ENCODE measurements around the gene F12.
"Not testable (repeated sequence)": the region's sequence is repeated elsewhere in the genome, so short reads cannot be mapped to it uniquely, and the experiment has no call there.

Gene F12

DNA sequence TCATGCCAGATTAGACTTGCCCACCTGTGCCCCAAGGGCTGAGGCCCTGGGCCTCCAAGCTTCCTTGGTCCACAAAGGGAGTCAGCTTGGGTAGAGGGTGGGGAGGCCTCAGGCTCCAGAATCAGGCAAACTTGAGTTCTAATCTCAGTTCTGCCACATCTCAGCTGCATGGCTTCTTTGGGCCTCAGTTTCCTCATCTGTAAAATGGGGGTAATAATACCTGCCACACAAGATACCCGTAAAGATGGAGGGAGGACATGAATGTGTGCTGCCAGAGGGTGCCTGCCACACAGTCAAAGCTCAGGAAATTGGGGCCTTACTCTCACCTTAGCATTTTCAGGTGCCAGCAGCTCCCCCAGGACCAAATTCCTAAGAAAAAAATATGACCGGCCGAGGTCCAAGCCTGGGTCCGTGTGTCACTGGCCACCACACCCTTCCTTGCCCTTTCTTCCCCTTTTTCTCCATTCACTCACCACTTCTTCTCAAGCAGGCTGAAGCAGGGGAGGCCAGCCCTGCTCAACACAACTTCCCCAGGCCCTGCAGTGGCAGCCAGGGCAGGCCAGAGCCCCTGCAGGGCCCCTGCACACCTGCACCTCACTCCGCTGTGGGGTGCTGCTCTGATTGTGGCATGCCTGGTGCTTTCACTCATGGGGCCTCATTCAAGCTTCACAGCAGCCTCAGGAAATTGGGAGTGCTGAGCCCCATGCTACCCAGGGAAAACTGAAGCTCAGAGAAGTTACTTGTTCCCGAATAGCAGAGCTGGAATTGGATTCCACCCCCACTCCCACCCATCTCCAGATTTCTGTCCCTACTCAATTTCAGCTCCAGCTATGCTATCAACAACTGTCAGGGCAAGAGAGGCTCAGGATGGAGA is 47.7 kb downstream of the F12 start:
- Histone ChIP-seq H3K27ac (no peak overlapping the region), H2AFZ (no peak overlapping the region)

DNA sequence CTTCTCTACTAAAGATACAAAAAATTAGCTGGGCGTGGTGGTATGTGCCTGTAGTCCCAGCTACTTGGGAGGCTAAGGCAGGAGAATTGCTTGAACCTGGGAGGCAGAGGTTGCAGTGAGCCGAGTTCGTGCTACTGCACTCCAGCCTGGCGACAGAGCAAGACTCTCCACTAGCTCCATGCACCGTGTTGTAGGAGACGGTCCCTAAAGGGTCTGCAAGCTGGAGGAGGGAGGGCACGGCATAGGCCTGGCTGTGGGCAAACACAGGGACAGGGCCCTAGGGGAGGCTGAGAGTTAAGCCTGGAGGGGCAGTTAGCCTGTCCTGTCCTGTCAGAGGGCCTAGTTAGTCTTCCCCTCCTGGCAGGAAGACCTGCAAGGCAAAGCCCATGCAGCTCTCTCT is 48.6 kb downstream of the F12 start:
- H3K9ac ChIP-seq; H3K27me3 ChIP-seq (ENCODE audit: control insufficient read depth, insufficient read depth, low read length); H3K79me2 ChIP-seq; H3K27ac ChIP-seq; H3K9me3 ChIP-seq (ENCODE audit: control insufficient read depth, low read length); H2AFZ ChIP-seq; H3K36me3 ChIP-seq (ENCODE audit: control insufficient read depth, insufficient read depth, low read length); H3K4me3 ChIP-seq (ENCODE audit: low read depth, low read length); H3K4me1 ChIP-seq; H3K4me2 ChIP-seq (ENCODE audit: low read length): not testable (repeated sequence)

More for the DNA sequence above, 47.7 kb downstream of the F12 start:
- Histone ChIP-seq H3K27me3 (ENCODE audit: control insufficient read depth, insufficient read depth, low read length) (no peaks in the 10 kb centered on the region), H3K4me3 (ENCODE audit: low read depth, low read length) (no peak overlapping the region), H3K9me3 (ENCODE audit: control insufficient read depth, low read length) (no peaks in the 10 kb centered on the region), H3K4me2 (ENCODE audit: low read length) (no peak overlapping the region), H3K79me2 (no peaks in the 10 kb centered on the region), H3K9ac (no peak overlapping the region), H3K4me1 (peaks cover 12% of the 10 kb centered on the region), H3K36me3 (ENCODE audit: control insufficient read depth, insufficient read depth, low read length) (no peaks in the 10 kb centered on the region)
- TF ChIP-seq, protein P1, sequence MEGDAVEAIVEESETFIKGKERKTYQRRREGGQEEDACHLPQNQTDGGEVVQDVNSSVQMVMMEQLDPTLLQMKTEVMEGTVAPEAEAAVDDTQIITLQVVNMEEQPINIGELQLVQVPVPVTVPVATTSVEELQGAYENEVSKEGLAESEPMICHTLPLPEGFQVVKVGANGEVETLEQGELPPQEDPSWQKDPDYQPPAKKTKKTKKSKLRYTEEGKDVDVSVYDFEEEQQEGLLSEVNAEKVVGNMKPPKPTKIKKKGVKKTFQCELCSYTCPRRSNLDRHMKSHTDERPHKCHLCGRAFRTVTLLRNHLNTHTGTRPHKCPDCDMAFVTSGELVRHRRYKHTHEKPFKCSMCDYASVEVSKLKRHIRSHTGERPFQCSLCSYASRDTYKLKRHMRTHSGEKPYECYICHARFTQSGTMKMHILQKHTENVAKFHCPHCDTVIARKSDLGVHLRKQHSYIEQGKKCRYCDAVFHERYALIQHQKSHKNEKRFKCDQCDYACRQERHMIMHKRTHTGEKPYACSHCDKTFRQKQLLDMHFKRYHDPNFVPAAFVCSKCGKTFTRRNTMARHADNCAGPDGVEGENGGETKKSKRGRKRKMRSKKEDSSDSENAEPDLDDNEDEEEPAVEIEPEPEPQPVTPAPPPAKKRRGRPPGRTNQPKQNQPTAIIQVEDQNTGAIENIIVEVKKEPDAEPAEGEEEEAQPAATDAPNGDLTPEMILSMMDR (IDR thresholded peaks at IDR 0.05) = no peak

DNA sequence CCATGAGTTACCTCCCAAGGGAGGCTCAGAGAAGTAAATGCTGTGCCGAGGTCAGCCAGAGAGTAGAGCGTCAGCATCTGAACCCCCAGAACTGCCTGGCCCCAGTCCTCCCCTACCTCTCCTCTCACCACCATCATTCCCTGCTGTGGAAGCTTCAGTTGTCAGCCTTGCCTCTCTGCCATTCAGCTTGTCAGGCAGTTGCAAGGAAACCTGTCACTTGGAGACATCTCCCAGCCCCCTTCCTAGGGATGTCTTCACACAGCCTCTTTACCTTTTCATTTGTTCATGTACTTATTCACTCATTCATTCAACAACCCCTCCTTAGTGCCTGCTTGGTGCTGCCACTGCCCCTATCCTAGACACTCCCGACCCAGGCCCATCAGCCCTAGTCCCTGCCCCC is 49.5 kb downstream of the F12 start:
- Histone ChIP-seq H3K9ac (no peak overlapping the region), H3K36me3 (ENCODE audit: control insufficient read depth, insufficient read depth, low read length) (no peaks in the 10 kb centered on the region), H3K4me1 (no peaks in the 10 kb centered on the region), H3K27ac (no peak overlapping the region), H3K9me3 (ENCODE audit: control insufficient read depth, low read length) (no peaks in the 10 kb centered on the region), H3K4me2 (ENCODE audit: low read length) (no peak overlapping the region), H2AFZ (no peak overlapping the region), H3K27me3 (ENCODE audit: control insufficient read depth, insufficient read depth, low read length) (no peaks in the 10 kb centered on the region), H3K79me2 (no peaks in the 10 kb centered on the region), H3K4me3 (ENCODE audit: low read depth, low read length) (no peak overlapping the region)
- TF ChIP-seq, protein P1 (IDR thresholded peaks at IDR 0.05) = no peak

DNA sequence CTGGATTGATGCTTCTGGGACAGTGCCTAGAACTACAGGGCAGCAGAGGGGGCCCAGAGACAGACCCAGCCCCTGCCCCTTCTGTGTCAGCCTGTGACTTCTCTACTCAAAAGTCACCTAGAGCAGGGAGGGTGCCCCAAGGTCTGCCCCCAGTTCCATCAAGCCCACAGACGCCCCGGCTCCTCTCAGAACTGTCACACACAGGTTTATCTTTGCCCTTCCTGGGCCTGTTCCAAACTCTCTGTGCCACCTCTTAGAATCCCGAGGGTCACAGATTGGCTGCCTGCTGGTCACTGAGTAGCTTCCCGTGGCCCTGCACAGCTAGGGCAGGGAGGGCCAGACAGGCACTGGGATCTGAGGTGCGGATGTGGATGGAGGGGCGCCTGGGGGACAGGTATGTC is 49.9 kb downstream of the F12 start:
- no peaks in the 10 kb centered on the region for H3K4me1 ChIP-seq

DNA sequence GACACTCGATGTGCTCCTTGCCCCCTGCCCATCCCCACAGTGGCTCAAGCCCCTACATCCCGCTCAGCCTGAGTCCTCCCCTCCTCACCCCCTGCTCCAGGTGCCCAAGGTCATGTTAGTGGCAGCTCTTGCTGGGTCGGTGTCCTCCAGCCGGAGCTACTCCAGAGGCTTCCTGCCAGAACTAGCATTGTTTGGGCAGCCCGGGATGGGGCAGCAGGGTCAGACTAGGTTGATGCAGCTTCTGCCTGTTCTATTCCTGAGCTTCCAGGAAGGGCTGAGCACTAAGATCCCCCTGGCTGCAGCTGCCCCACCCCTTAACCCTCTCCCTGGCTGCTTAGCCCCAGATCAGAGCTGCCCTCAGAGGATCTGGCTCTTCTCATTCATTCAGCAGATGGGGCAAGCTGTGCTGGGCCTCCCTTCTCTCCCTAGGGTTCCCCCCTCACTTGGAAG is 51.0 kb downstream of the F12 start:
- Histone ChIP-seq H3K27ac (no peak overlapping the region), H3K79me2 (no peaks in the 10 kb centered on the region), H3K4me3 (ENCODE audit: low read depth, low read length) (no peak overlapping the region), H2AFZ (no peak overlapping the region), H3K27me3 (ENCODE audit: control insufficient read depth, insufficient read depth, low read length) (no peaks in the 10 kb centered on the region), H3K4me2 (ENCODE audit: low read length) (no peak overlapping the region), H3K9me3 (ENCODE audit: control insufficient read depth, low read length) (no peaks in the 10 kb centered on the region), H3K9ac (no peak overlapping the region), H3K36me3 (ENCODE audit: control insufficient read depth, insufficient read depth, low read length) (no peaks in the 10 kb centered on the region), H3K4me1 (no peaks in the 10 kb centered on the region)
- TF ChIP-seq, protein P1 (IDR thresholded peaks at IDR 0.05) = no peak

More for the DNA sequence above, 49.9 kb downstream of the F12 start:
- Histone ChIP-seq H3K9ac (no peak overlapping the region), H3K4me2 (ENCODE audit: low read length) (no peak overlapping the region), H3K9me3 (ENCODE audit: control insufficient read depth, low read length) (no peaks in the 10 kb centered on the region), H2AFZ (no peak overlapping the region), H3K4me3 (ENCODE audit: low read depth, low read length) (no peak overlapping the region), H3K79me2 (no peaks in the 10 kb centered on the region), H3K36me3 (ENCODE audit: control insufficient read depth, insufficient read depth, low read length) (no peaks in the 10 kb centered on the region), H3K27me3 (ENCODE audit: control insufficient read depth, insufficient read depth, low read length) (no peaks in the 10 kb centered on the region), H3K27ac (no peak overlapping the region)
- TF ChIP-seq, protein P1 (IDR thresholded peaks at IDR 0.05) = no peak

All from parathyroid adenoma (tissue), 2 donors.